HUES64 (cell line): Measurements from ENCODE around the gene PAX8.

Source experiments
- H3K27ac ChIP-seq: 2 replicates; pipeline ENCODE4 v1.7.0; 2013; ENCODE audit warnings: low read depth, low read length, inconsistent platforms
- H3K27me3 ChIP-seq: 2 replicates; pipeline ENCODE4 v1.6.1; 2013; ENCODE audit warnings: mild to moderate bottlenecking, low read length; ENCODE audit not compliant: insufficient read depth
- H3K36me3 ChIP-seq: 2 replicates; pipeline ENCODE4 v1.6.1; 2013; ENCODE audit warnings: mild to moderate bottlenecking, low read length; ENCODE audit not compliant: insufficient read depth
- H3K4me1 ChIP-seq: 2 replicates; pipeline ENCODE4 v1.6.1; 2013; ENCODE audit warnings: mild to moderate bottlenecking, low read length, moderate library complexity; ENCODE audit not compliant: insufficient read depth
- H3K4me3 ChIP-seq: 2 replicates; pipeline ENCODE4 v1.5.1; 2013; ENCODE audit warnings: mild to moderate bottlenecking, low read length, moderate library complexity
- H3K9ac ChIP-seq: 2 replicates; pipeline ENCODE4 v1.6.1; 2013; ENCODE audit warnings: mild to moderate bottlenecking, low read depth, low read length
- H3K9me3 ChIP-seq: 2 replicates; pipeline ENCODE4 v1.6.1; 2013; ENCODE audit warnings: low read depth, low read length; ENCODE audit not compliant: insufficient read depth
- WGBS: fragments of 150-250, 120-280 bp; methylation state at CpG from one replicate; pipeline ENCODE4 v1.1.7; 2013; ENCODE audit warnings: missing lambda C conversion rate; 5-methylcytosine and 5-hydroxymethylcytosine counted together

The PAX8 gene

GRCh38 chr2:113226462-113226861 lies 52.3 kb downstream of the PAX8 start:
- WGBS = 96% methylated on average over 4 of the region's 4 CpGs
- no peak overlapping the region for H3K27ac ChIP-seq
- H3K9me3 ChIP-seq = no peaks in the 10 kb centered on the region

GRCh38 chr2:113225263-113226259 lies 53.2 kb downstream of the PAX8 start:
- peaks cover 7% of the 10 kb centered on the region; the same call in 1 of the 2 replicates for H3K4me1 ChIP-seq
- no peaks in the 10 kb centered on the region for H3K36me3 ChIP-seq
- H3K9me3 ChIP-seq = no peaks in the 10 kb centered on the region
- no peak overlapping the region for H3K27ac ChIP-seq
- no peaks in the 10 kb centered on the region for H3K27me3 ChIP-seq
- H3K4me3 ChIP-seq = no peak overlapping the region
- WGBS = 54% methylated on average over 9 of the region's 12 CpGs
- no peak overlapping the region for H3K9ac ChIP-seq

More at GRCh38 chr2:113226462-113226861, 52.3 kb downstream of the PAX8 start:
- H3K4me1 ChIP-seq = peaks cover 7% of the 10 kb centered on the region; the same call in 1 of the 2 replicates
- no peaks in the 10 kb centered on the region for H3K36me3 ChIP-seq
- H3K9ac ChIP-seq = no peak overlapping the region
- H3K27me3 ChIP-seq = no peaks in the 10 kb centered on the region
- H3K4me3 ChIP-seq = no peak overlapping the region

- Histone ChIP-seq H3K4me1 (peaks cover 7% of the 10 kb centered on the region; the same call in 1 of the 2 replicates), H3K9ac (no peak overlapping the region)
- WGBS = over 99% methylated on average over 2 of the region's 2 CpGs
These were observed 54.0 kb downstream of the PAX8 start for GRCh38 chr2:113224647-113225236.

GRCh38 chr2:113223813-113224212 lies 54.9 kb downstream of the PAX8 start:
- Histone ChIP-seq H3K27me3 (no peaks in the 10 kb centered on the region), H3K9me3 (no peaks in the 10 kb centered on the region), H3K9ac (no peak overlapping the region), H3K4me1 (peaks cover 7% of the 10 kb centered on the region; the same call in 1 of the 2 replicates), H3K4me3 (no peak overlapping the region), H3K36me3 (no peaks in the 10 kb centered on the region), H3K27ac (no peak overlapping the region)
- WGBS = 83% methylated on average over 1 of the region's 1 CpG

More at GRCh38 chr2:113224647-113225236, 54.0 kb downstream of the PAX8 start:
- H3K36me3 ChIP-seq = no peaks in the 10 kb centered on the region
- H3K4me3 ChIP-seq = no peak overlapping the region
- H3K27me3 ChIP-seq = no peaks in the 10 kb centered on the region
- H3K27ac ChIP-seq = no peak overlapping the region
- no peaks in the 10 kb centered on the region for H3K9me3 ChIP-seq

- Histone ChIP-seq H3K9ac (no peak overlapping the region), H3K27me3 (no peaks in the 10 kb centered on the region), H3K4me1 (peaks cover 16% of the 10 kb centered on the region; the same call in 1 of the 2 replicates), H3K27ac (no peak overlapping the region), H3K36me3 (no peaks in the 10 kb centered on the region), H3K9me3 (no peaks in the 10 kb centered on the region), H3K4me3 (no peak overlapping the region)
- WGBS = 85% methylated on average over 6 of the region's 6 CpGs
These were observed 56.9 kb downstream of the PAX8 start for GRCh38 chr2:113221846-113222245.

GRCh38 chr2:113220970-113221708 lies 57.6 kb downstream of the PAX8 start:
- Histone ChIP-seq H3K4me3 (no peak overlapping the region), H3K27me3 (no peaks in the 10 kb centered on the region), H3K36me3 (no peaks in the 10 kb centered on the region), H3K4me1 (peaks cover 16% of the 10 kb centered on the region; the same call in 1 of the 2 replicates), H3K27ac (no peak overlapping the region), H3K9ac (no peak overlapping the region), H3K9me3 (no peaks in the 10 kb centered on the region)
- 92% methylated on average over 6 of the region's 6 CpGs for WGBS

- Histone ChIP-seq H3K4me3 (no peak overlapping the region), H3K36me3 (no peaks in the 10 kb centered on the region), H3K27me3 (no peaks in the 10 kb centered on the region), H3K4me1 (peaks cover 10% of the 10 kb centered on the region; the same call in 1 of the 2 replicates), H3K9ac (no peak overlapping the region), H3K9me3 (no peaks in the 10 kb centered on the region), H3K27ac (no peak overlapping the region)
- WGBS = 80% methylated on average over 6 of the region's 6 CpGs
These were observed 58.7 kb downstream of the PAX8 start for GRCh38 chr2:113219889-113220641.

GRCh38 chr2:113219525-113219888 lies 59.2 kb downstream of the PAX8 start:
- no peak overlapping the region for H3K27ac ChIP-seq
- H3K4me1 ChIP-seq = peaks cover 9% of the 10 kb centered on the region; the same call in 1 of the 2 replicates
- H3K27me3 ChIP-seq = no peaks in the 10 kb centered on the region
- no peaks in the 10 kb centered on the region for H3K36me3 ChIP-seq
- 94% methylated on average over 5 of the region's 5 CpGs for WGBS
- no peak overlapping the region for H3K9ac ChIP-seq
- no peak overlapping the region for H3K4me3 ChIP-seq
- no peaks in the 10 kb centered on the region for H3K9me3 ChIP-seq

- H3K27me3 ChIP-seq = no peaks in the 10 kb centered on the region
- no peak overlapping the region for H3K4me3 ChIP-seq
- 80% methylated on average over 2 of the region's 2 CpGs for WGBS
- peaks cover 9% of the 10 kb centered on the region for H3K4me1 ChIP-seq
- H3K36me3 ChIP-seq = no peaks in the 10 kb centered on the region
- H3K9me3 ChIP-seq = no peaks in the 10 kb centered on the region
- H3K27ac ChIP-seq = no peak overlapping the region
- no peak overlapping the region for H3K9ac ChIP-seq
These were observed 59.7 kb downstream of the PAX8 start for GRCh38 chr2:113219092-113219441.

- Histone ChIP-seq H3K4me3 (no peak overlapping the region), H3K27me3 (no peaks in the 10 kb centered on the region), H3K9me3 (no peaks in the 10 kb centered on the region), H3K4me1 (peaks cover 9% of the 10 kb centered on the region), H3K9ac (no peak overlapping the region), H3K27ac (no peak overlapping the region), H3K36me3 (no peaks in the 10 kb centered on the region)
- WGBS = 93% methylated on average over 8 of the region's 8 CpGs
These were observed 60.2 kb downstream of the PAX8 start for GRCh38 chr2:113218283-113219091.
